K562 (cell line): ENCODE results near the gene LRRK2. TPM values are rescaled to one million over a fixed set of nuclear protein-coding genes. Genes with fewer than 3 reads are reported as not detected.

ENCODE experiments used
- FIP1L1 ChIP-seq: fragments of 200-400 bp; formaldehyde crosslinking; IDR thresholded peaks from 2 replicates; pipeline ENCODE4 v1.6.1; 2018; ENCODE audit warnings: mild to moderate bottlenecking, low read depth, low read length; ENCODE audit not compliant: poor library complexity, severe bottlenecking
- LARP7 ChIP-seq: fragments of 450-650 bp; IDR thresholded peaks from 2 replicates; pipeline ENCODE4 v1.6.1; 2016
- PTTG1 ChIP-seq: fragments of 450-650 bp; IDR thresholded peaks from 2 replicates; pipeline ENCODE4 v1.6.1; 2016; ENCODE audit warnings: low read depth, mild to moderate bottlenecking, missing genetic modification characterization, missing compliant biosample characterization
- TCF3 ChIP-seq: sonication (generic); formaldehyde crosslinking; IDR thresholded peaks from 2 replicates; pipeline ENCODE4 v1.4.0; 2020; ENCODE audit warnings: mild to moderate bottlenecking, missing genetic modification reagents
- polyA plus RNA-seq, 8 experiments: library from polyadenylated mRNA; depleted of rRNA in 4 of 8; stranded (reverse) in 5 of 8; unstranded in 3 of 8; fragments of >200 nt; fragmentation: Nextera tagmentation in 2 of 8; fragmentation: Illumina TruSeq in 1 of 8; extraction: Ambion mirVana in 2 of 8; extraction: Trizol in 1 of 8; gene quantifications; 2 replicates each; pipeline versions ENCODE4 v1.2.1 to v1.2.3, GENCODE V29; 2011 to 2014; ENCODE audit warnings: inconsistent platforms in 1 of 8, missing spikeins in 1 of 8
- total RNA-seq, 7 experiments: library from RNA; depleted of rRNA in 6 of 7; stranded (reverse); fragments of >200 nt in 6 of 7; fragmentation: Illumina TruSeq in 2 of 7; extraction: Trizol in 2 of 7; gene quantifications; 2 replicates each; pipeline versions ENCODE4 v1.2.1 to v1.2.3, GENCODE V29; 2011 to 2021; ENCODE audit warnings: low replicate concordance in 1 of 7
- TF ChIP-seq, protein P1 (sequence below): sonication (generic); formaldehyde crosslinking; IDR thresholded peaks from 2 replicates; pipeline ENCODE4 v1.8.1; 2023; ENCODE audit warnings: missing genetic modification reagents, mild to moderate bottlenecking, borderline replicate concordance
- TF ChIP-seq, protein P2 (sequence below): sonication (generic); formaldehyde crosslinking; IDR thresholded peaks from 2 replicates; pipeline ENCODE4 v1.8.0; 2023; ENCODE audit warnings: missing genetic modification reagents, mild to moderate bottlenecking, borderline replicate concordance

LRRK2 gene
- total and polyA plus RNA-seq, 9 of the 15 experiments (the other 6 are each of a cell fraction or from before 2014, with no cell fraction given), result 0.03 to 0.89 (median 0.31) TPM

DNA sequence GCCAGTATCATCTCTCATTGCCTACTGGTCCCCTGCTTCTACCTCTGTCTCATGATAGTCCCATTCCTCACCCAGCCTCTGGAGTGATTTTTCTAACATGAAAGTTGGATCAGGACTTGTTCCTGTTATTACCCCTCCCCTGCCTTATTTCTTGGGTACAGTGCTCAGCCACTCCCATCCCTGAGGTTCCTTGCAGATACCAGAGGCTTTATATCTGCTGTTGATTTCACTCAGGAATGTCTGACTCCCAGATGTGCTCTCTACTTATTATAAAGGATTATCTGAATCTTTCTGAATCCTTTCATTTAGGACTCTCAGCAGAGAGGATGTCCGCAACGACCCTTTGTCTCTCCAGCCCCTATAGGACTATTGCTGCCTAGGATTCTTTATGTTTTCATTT is 111.2 kb downstream of the LRRK2 start (continued):
- TF ChIP-seq, protein P1, sequence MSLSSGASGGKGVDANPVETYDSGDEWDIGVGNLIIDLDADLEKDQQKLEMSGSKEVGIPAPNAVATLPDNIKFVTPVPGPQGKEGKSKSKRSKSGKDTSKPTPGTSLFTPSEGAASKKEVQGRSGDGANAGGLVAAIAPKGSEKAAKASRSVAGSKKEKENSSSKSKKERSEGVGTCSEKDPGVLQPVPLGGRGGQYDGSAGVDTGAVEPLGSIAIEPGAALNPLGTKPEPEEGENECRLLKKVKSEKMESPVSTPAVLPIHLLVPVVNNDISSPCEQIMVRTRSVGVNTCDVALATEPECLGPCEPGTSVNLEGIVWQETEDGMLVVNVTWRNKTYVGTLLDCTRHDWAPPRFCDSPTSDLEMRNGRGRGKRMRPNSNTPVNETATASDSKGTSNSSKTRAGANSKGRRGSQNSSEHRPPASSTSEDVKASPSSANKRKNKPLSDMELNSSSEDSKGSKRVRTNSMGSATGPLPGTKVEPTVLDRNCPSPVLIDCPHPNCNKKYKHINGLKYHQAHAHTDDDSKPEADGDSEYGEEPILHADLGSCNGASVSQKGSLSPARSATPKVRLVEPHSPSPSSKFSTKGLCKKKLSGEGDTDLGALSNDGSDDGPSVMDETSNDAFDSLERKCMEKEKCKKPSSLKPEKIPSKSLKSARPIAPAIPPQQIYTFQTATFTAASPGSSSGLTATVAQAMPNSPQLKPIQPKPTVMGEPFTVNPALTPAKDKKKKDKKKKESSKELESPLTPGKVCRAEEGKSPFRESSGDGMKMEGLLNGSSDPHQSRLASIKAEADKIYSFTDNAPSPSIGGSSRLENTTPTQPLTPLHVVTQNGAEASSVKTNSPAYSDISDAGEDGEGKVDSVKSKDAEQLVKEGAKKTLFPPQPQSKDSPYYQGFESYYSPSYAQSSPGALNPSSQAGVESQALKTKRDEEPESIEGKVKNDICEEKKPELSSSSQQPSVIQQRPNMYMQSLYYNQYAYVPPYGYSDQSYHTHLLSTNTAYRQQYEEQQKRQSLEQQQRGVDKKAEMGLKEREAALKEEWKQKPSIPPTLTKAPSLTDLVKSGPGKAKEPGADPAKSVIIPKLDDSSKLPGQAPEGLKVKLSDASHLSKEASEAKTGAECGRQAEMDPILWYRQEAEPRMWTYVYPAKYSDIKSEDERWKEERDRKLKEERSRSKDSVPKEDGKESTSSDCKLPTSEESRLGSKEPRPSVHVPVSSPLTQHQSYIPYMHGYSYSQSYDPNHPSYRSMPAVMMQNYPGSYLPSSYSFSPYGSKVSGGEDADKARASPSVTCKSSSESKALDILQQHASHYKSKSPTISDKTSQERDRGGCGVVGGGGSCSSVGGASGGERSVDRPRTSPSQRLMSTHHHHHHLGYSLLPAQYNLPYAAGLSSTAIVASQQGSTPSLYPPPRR (CRISPR knock-in tag), result no peak
- TF ChIP-seq PTTG1 (no peak), LARP7 (no peak), TCF3 (CRISPR knock-in tag) (no peak), FIP1L1 (no peak)
- TF ChIP-seq, protein P2, sequence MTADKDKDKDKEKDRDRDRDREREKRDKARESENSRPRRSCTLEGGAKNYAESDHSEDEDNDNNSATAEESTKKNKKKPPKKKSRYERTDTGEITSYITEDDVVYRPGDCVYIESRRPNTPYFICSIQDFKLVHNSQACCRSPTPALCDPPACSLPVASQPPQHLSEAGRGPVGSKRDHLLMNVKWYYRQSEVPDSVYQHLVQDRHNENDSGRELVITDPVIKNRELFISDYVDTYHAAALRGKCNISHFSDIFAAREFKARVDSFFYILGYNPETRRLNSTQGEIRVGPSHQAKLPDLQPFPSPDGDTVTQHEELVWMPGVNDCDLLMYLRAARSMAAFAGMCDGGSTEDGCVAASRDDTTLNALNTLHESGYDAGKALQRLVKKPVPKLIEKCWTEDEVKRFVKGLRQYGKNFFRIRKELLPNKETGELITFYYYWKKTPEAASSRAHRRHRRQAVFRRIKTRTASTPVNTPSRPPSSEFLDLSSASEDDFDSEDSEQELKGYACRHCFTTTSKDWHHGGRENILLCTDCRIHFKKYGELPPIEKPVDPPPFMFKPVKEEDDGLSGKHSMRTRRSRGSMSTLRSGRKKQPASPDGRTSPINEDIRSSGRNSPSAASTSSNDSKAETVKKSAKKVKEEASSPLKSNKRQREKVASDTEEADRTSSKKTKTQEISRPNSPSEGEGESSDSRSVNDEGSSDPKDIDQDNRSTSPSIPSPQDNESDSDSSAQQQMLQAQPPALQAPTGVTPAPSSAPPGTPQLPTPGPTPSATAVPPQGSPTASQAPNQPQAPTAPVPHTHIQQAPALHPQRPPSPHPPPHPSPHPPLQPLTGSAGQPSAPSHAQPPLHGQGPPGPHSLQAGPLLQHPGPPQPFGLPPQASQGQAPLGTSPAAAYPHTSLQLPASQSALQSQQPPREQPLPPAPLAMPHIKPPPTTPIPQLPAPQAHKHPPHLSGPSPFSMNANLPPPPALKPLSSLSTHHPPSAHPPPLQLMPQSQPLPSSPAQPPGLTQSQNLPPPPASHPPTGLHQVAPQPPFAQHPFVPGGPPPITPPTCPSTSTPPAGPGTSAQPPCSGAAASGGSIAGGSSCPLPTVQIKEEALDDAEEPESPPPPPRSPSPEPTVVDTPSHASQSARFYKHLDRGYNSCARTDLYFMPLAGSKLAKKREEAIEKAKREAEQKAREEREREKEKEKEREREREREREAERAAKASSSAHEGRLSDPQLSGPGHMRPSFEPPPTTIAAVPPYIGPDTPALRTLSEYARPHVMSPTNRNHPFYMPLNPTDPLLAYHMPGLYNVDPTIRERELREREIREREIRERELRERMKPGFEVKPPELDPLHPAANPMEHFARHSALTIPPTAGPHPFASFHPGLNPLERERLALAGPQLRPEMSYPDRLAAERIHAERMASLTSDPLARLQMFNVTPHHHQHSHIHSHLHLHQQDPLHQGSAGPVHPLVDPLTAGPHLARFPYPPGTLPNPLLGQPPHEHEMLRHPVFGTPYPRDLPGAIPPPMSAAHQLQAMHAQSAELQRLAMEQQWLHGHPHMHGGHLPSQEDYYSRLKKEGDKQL (CRISPR knock-in tag), result no peak
